OCI-LY1 (cell line): ENCODE measurements around the gene ATF6B.

Source experiments
- H2AFZ ChIP-seq: fragments of 200-600 bp; sonication (generic), shearing (Covaris generic); 2 replicates; pipeline ENCODE4 v1.6.0; 2014; ENCODE audit warnings: antibody characterized with exemption, mild to moderate bottlenecking, low read length
- H3F3A ChIP-seq: fragments of 200-600 bp; sonication (generic), shearing (Covaris generic); 2 replicates; pipeline ENCODE4 v1.6.0; 2014; ENCODE audit warnings: mild to moderate bottlenecking, antibody characterized with exemption, low read length, moderate library complexity; ENCODE audit not compliant: insufficient read depth
- H3K27ac ChIP-seq: fragments of 200-600 bp; sonication (generic); 2 replicates; pipeline ENCODE4 v1.5.1; 2014; ENCODE audit warnings: low read length, mixed run types, mild to moderate bottlenecking, low read depth; ENCODE audit not compliant: poor library complexity, severe bottlenecking
- H3K27me3 ChIP-seq: fragments of 200-600 bp; sonication (generic); 2 replicates; pipeline ENCODE4 v1.6.0; 2014; ENCODE audit warnings: antibody characterized with exemption, mild to moderate bottlenecking, low read length, moderate library complexity; ENCODE audit not compliant: insufficient read depth
- H3K36me3 ChIP-seq: fragments of 200-600 bp; sonication (generic); 2 replicates; pipeline ENCODE4 v1.6.1; 2014; ENCODE audit warnings: mild to moderate bottlenecking, antibody characterized with exemption, low read length, moderate library complexity, mixed read lengths; ENCODE audit not compliant: insufficient read depth
- H3K4me1 ChIP-seq: fragments of 200-600 bp; sonication (generic); 2 replicates; pipeline ENCODE4 v1.5.1; 2014; ENCODE audit warnings: mild to moderate bottlenecking, low read length, moderate library complexity; ENCODE audit not compliant: insufficient read depth, severe bottlenecking
- H3K4me2 ChIP-seq: fragments of 200-600 bp; sonication (generic), shearing (Covaris generic); 2 replicates; pipeline ENCODE4 v1.6.1; 2014; ENCODE audit warnings: low read length
- H3K4me3 ChIP-seq: fragments of 200-600 bp; sonication (generic); 2 replicates; pipeline ENCODE4 v1.5.1; 2014; ENCODE audit warnings: low read length, low read depth, mild to moderate bottlenecking, mixed read lengths; ENCODE audit not compliant: poor library complexity, severe bottlenecking
- H3K79me2 ChIP-seq: fragments of 200-600 bp; shearing (Covaris generic); 2 replicates; pipeline ENCODE4 v1.6.1; 2016; ENCODE audit warnings: mixed run types, low read length, mixed read lengths; ENCODE audit not compliant: insufficient read depth
- H3K9ac ChIP-seq: fragments of 200-600 bp; sonication (generic), shearing (Covaris generic); 2 replicates; pipeline ENCODE4 v1.6.1; 2014; ENCODE audit warnings: mild to moderate bottlenecking, low read length, mixed read lengths
- H3K9me2 ChIP-seq: fragments of 200-600 bp; sonication (generic), shearing (Covaris generic); 2 replicates; pipeline ENCODE4 v1.6.1; 2014; ENCODE audit warnings: low read depth, mild to moderate bottlenecking, low read length, mixed read lengths
- H3K9me3 ChIP-seq: fragments of 200-600 bp; shearing (Covaris generic); 2 replicates; pipeline ENCODE4 v1.6.1; 2014; ENCODE audit warnings: low read length, mixed read lengths
- H4K20me1 ChIP-seq: fragments of 200-600 bp; sonication (generic), shearing (Covaris generic); 2 replicates; pipeline ENCODE4 v1.6.0; 2016; ENCODE audit warnings: mild to moderate bottlenecking, low read length; ENCODE audit not compliant: insufficient read depth
- CTCF ChIP-seq: fragments of 200-600 bp; sonication (generic), shearing (Covaris generic); IDR thresholded peaks from 2 replicates; pipeline ENCODE4 v1.5.1; 2017; ENCODE audit warnings: mild to moderate bottlenecking, antibody characterized with exemption, low read length, moderate library complexity, mixed read lengths
- EZH2 ChIP-seq: fragments of 200-600 bp; sonication (generic), shearing (Covaris generic); IDR thresholded peaks from 2 replicates; pipeline ENCODE4 v1.8.0; 2017; ENCODE audit warnings: borderline replicate concordance, mixed run types, mild to moderate bottlenecking, antibody characterized with exemption, low read length, moderate library complexity, mixed read lengths

Gene ATF6B

GRCh38 chr6:32074996-32075532 is 53.0 kb downstream of the ATF6B start:
- Histone ChIP-seq H3K9me2 (no peaks in the 10 kb centered on the region), H4K20me1 (no peaks in the 10 kb centered on the region), H3K4me3 (no peak overlapping the region), H3F3A (no peaks in the 10 kb centered on the region), H3K27ac (no peak overlapping the region), H3K79me2 (no peaks in the 10 kb centered on the region), H3K9me3 (no peaks in the 10 kb centered on the region), H2AFZ (no peak overlapping the region), H3K9ac (no peak overlapping the region), H3K4me1 (no peaks in the 10 kb centered on the region), H3K4me2 (no peak overlapping the region), H3K27me3 (peaks cover 11% of the 10 kb centered on the region; the same call in 1 of the 2 replicates), H3K36me3 (no peaks in the 10 kb centered on the region)
- TF ChIP-seq EZH2: no peak
- no peak for TF ChIP-seq CTCF

- TF ChIP-seq CTCF (no peak), EZH2 (no peak)
- H3K79me2 ChIP-seq: no peaks in the 10 kb centered on the region
- H3K36me3 ChIP-seq: no peaks in the 10 kb centered on the region
- no peaks in the 10 kb centered on the region for H3K9me3 ChIP-seq
- no peaks in the 10 kb centered on the region for H3F3A ChIP-seq
- H3K4me1 ChIP-seq: no peaks in the 10 kb centered on the region
- no peak overlapping the region for H3K27ac ChIP-seq
- H3K27me3 ChIP-seq: peaks cover 6% of the 10 kb centered on the region; the same call in 1 of the 2 replicates
- no peak overlapping the region for H2AFZ ChIP-seq
- H3K9ac ChIP-seq: no peak overlapping the region
- no peaks in the 10 kb centered on the region for H4K20me1 ChIP-seq
- H3K4me2 ChIP-seq: no peak overlapping the region
- H3K4me3 ChIP-seq: no peak overlapping the region
- no peaks in the 10 kb centered on the region for H3K9me2 ChIP-seq
Measured at GRCh38 chr6:32073613-32074012, 54.4 kb downstream of the ATF6B start.

- Histone ChIP-seq H3K4me2 (no peak overlapping the region), H2AFZ (no peak overlapping the region), H3K36me3 (no peaks in the 10 kb centered on the region), H3K9me3 (no peaks in the 10 kb centered on the region), H4K20me1 (no peaks in the 10 kb centered on the region), H3K4me3 (no peak overlapping the region), H3K27ac (no peak overlapping the region), H3K79me2 (no peaks in the 10 kb centered on the region), H3F3A (no peaks in the 10 kb centered on the region), H3K9me2 (no peaks in the 10 kb centered on the region), H3K27me3 (peaks cover 6% of the 10 kb centered on the region; the same call in 1 of the 2 replicates), H3K4me1 (no peaks in the 10 kb centered on the region), H3K9ac (no peak overlapping the region)
- no peak for TF ChIP-seq EZH2
- TF ChIP-seq CTCF: no peak
Measured at GRCh38 chr6:32073101-32073500, 54.9 kb downstream of the ATF6B start.
